Dermis blood vessel endothelial cell (primary cell): ENCODE results near the gene ACSM2A. TPM values are rescaled to one million over a fixed set of nuclear protein-coding genes. Genes with fewer than 3 reads are reported as not detected.
"Not testable (repeated sequence)": the region's sequence is repeated elsewhere in the genome, so short reads cannot be mapped to it uniquely, and the experiment has no call there.

Experiments
- DNase-seq: peaks from one replicate; pipeline ENCODE4 v3.0.0; 2010
- total RNA-seq: library from RNA; depleted of rRNA; stranded (reverse); fragments of >200 nt; gene quantifications from 2 replicates; pipeline ENCODE4 v1.2.3, GENCODE V29; 2014

The ACSM2A gene
- total RNA-seq, 1 donor from 2014 or later: under 0.01 TPM

DNA sequence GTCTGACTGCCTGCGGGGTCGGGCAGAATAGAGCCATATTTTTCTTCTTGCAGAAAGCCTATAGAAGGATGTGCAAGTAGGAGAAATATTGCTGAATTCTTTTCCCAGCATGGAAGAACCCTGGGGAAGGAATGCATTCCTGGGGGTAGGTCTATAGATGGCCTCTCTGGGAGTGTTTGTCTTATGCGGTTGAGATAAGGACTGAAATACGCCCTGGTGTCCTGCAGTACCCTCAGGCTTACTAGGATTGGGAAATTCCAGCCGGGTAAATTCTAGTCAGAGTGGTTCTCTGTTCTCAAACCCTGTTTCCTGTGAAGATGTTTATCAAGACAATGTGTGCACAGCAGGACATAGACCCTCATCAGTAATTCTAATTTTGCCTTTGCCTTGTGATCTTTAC lies 2.3 kb downstream of the ACSM2A start:
- not testable (repeated sequence) for DNase-seq

DNA sequence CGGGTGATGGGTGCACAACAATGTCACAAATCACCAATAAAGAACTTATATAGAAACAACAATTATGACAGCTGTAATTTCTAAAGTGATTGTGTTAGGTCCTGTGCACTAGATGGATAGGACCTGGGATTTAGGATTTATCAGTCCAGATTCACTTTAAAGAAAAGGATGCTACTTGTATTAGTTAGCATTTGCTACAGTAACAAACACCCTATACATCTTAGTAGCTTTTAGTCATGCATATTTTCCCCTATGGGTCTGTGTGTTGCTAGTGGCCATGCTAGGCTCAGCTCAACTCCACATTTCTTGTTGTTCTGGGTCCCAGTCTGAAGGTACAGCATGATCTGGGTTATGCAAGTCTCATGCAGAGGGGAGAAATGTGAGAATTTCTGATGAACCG lies 7.9 kb downstream of the ACSM2A start:
- not testable (repeated sequence) for DNase-seq

DNA sequence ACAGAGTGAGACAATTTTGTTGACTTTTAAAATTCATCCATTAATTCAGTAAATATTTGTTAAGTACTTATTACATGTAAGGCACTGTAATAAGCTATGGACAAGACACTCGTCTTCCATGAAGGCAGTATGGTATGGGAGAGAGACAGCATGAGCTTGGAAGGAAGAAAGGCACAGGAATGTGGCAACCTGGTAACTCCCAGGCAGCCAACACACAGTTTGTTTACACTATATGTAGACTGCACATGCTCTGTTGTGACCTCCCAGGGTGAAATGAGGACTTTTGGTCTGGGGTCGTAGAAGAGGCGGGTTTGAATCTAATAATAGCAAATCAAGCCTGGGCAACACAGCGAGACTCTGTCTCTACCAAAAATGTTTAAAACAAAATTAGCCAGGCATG lies 9.0 kb downstream of the ACSM2A start:
- not testable (repeated sequence) for DNase-seq

DNA sequence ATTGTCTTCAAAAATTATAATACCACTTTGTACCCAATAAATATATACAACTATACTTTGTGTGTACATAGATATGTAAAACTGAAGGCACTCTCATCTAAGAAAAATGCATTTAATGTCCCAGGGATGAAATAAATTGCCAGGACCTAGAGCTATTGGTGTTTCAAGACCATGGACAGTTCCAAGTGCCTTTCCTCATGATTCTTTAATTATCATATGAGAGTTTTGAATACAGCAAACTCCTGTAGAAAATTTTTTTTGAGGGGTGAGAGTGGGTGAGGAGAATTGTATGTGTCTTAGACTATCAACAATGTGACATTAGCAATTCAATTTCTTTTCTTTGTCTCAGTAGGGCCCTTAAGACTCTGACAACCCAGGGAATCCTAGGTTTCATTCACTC lies 17.6 kb downstream of the ACSM2A start:
- not testable (repeated sequence) for DNase-seq

DNA sequence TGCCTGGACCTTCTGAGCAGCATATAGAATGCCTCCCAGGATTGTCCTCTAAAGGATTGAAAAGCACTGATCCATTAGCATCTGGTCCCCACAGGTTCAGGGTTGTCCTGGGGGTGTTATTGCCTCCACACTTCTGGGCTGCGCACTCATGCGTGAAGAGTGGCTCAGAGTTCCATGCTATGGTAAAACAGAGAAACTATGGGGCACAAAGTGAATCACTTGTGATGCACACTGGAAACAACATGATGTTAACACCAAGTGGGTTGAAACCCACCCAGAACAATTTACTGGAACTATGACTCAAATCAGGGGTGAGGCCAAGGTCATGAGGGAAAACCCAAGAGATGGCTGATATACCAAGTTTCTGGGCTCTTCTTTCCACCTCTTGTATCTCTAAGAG lies 18.6 kb downstream of the ACSM2A start:
- DNase-seq: not testable (repeated sequence)

DNA sequence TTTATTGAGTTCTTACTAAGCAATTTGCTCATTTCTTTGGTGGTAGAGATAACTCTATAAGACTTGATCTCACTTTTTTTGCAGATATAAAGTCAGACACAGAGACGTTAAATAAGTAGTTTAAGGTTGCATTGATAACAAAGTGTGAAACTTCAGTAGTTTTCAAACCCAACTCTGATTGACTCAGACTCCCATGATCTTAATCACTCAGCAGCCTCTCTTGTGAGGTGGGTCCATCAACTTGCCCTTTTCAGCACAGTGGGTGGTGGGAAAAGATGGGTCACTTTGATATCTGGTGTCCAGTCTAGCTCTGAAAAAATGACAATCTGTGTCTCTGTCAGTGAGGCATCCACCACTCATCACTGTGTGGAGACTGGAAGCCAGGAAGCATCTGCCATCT lies 19.4 kb downstream of the ACSM2A start:
- not testable (repeated sequence) for DNase-seq

DNA sequence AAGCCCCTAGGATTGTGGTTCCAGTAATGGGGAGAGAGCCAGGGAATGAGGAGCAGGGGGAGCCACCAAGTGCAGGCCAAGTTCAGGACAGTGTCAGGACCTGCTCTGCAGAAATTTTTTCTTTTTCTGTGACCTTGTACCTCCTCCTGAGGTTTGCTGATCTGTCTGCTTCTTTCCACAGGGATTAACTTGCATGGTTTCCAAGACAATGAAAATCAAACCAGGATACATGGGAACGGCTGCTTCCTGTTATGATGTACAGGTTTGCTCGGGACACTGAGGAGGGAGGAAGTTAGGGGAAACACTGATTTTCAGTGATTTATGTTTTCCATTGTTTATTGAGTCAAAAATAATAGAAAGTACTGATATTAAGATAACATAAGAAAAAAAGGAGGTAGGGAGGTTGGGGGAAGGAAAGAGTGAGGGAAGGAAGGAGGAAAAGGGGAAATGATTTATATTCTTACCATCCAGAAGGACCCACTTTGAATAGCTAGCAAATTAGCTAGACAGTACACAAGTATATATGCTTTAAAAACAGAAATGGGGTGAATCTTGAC lies 25.9 kb downstream of the ACSM2A start:
- DNase-seq: peak; percentile 4

DNA sequence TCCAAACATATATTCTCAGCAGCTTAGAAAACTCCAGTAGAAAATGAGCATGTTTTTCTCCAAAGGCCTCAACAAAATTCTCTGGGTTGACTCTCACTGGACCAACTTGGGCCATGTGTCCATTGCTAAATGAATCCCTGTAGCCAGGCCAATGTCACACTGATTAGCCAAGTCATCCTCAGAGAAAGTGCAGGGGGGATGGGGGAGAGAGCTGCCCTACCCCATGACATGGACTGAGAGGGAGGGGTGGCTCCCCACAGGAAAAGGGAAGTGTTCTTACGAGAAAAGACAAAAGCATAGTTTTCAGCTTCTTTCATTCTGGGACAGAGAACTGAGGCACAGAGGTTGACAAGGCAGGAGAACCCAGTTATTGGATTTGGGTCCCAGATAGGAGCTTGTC lies 32.7 kb downstream of the ACSM2A start:
- not testable (repeated sequence) for DNase-seq

DNA sequence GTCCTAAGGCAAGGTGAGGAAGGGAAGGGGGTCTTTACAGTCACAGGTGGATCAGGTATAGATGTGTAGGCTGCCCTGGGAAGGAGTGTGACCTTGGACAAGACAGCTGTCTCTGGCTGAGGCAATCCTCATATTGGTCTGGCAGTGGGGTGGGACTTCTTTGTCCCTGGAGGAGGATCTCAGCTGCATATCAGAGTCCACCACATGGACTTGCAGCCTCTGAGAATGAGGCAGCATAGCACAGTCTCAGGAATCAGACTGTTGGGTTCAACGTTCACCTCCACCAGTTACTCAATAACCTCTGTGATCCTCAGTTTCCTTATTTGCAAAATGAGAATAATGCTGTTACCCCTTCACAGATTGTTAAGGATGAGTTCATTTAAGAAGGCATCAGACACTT lies 33.4 kb downstream of the ACSM2A start:
- no peak for DNase-seq

DNA sequence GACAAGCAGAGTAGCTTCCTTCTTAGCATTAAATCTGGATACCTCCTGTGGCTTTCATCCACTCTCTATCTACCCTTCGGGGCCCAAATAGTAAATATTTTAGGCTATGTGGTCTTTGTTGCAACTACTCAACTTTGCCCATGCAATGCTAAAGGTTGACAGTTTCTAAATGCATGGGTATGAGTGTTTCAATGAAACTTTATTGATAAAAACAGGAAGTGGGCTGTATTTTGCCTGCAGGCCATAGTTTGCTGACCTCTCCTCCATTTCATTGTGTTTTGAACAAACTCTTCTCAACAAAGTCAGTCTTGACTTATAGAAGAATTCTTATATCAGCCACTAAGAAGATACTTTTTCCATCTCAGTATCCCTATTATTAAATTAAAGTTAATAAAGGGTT lies 34.1 kb downstream of the ACSM2A start:
- no peak for DNase-seq

DNA sequence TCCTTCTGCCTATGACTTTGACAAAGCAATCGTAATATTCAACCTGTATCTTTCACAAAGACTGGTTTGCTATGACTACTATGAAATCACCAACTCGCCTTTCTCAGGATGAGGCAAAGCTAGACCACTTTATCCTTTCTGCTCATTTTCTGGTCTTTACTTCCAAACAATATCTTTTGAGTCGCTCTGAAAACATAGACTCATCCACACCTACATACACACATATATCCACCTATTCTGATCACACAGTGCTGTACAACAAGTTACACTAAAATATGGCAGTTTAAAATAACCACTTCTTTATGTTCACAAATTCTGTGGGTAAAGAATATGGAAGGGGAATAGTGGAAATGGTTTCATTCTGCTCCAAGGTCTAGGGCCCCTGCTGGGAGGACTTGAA lies 39.7 kb downstream of the ACSM2A start:
- DNase-seq: not testable (repeated sequence)

DNA sequence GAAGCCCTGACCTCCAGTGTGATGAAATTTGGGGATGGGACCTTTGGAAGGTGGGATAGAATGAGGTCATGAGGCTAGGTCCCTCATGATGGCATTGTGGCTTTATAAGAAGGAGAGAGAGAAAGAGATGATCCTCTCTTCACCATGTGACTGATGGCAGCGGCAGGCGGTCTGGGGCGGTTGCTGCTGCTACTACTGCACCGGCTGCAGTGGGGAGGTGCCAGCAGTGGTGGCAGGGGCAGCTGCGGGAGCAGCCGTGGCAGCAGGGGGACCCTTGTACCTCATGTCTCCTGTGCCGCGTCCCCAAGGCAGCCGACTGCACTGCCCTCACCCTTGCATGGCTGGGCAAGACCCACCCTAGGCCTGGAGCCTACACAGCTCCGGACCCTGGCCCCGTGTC lies 40.1 kb downstream of the ACSM2A start:
- not testable (repeated sequence) for DNase-seq

DNA sequence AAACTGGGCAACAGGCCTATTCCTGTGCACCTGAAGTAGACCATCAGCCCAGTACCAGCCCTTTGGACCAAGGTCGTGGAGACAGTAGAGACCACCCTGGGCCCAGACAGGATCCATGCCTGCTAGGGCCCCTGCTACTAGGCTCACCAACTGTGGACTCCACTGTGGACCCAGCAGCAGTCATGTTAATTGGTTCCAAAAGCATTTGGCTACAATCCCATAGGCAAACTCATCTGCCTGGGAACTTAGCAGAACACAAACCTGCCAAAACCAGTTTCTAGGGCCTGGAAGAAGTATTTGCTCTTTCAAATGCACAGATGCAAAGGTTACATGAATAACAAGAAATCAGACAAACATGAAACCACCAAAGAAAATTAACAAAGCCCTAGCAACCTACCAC lies 53.1 kb downstream of the ACSM2A start:
- DNase-seq: no peak

DNA sequence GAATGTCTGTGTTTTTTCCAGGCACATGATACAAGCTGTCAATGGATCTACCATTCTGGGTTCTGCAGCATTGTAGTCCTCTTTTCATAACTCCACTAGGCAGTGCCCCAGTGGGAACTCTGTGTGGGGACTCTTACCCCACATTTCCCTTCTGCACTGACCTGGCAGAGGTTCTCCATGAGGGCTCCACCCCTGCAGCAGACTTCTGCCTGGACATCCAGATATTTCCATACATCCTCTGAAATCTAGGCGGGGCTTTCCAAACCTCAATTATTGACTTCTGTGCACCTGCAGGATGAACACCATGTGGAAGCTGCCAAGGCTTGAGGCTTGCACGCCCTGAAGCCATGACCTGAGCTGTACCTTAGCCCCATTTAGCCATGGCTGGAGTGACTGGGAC lies 56.0 kb downstream of the ACSM2A start:
- no peak for DNase-seq

DNA sequence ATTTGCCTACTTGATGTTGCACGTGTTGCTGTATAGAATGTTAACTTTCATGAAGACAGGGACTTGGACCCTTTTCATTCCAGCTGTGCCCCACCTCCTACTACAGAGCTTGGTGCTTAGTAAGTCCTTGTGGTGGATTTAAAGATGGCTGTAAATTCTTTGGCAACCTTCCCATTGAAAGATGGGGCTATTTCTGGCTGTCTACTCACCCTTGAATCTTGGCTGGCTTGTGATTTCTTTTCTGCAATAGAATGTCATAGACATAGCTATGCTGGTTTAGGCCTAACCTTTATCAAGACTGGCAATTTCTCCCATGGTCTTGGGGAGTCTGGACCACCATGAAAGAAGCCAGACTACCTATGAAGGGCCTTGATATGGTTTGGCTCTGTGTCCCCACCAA lies 59.0 kb downstream of the ACSM2A start:
- no peak for DNase-seq

DNA sequence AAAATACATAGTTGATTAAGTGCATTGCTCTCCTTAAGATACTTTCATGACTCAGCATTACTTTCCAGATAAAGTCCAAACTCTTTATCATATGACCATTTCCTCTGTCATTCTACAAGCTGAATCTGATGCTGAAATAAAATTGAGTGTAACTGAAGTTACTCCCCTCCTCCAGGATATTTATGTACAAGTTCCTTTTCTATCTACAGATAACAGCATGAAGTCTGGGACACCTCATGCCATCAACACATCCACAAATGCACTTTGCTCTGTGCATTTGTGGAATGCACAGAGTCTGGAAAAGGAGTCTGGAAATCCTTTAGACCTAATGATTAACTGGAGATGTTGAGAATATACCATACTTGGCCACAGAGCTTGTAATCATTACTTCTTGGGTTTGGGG lies 64.4 kb downstream of the ACSM2A start:
- no peak for DNase-seq

DNA sequence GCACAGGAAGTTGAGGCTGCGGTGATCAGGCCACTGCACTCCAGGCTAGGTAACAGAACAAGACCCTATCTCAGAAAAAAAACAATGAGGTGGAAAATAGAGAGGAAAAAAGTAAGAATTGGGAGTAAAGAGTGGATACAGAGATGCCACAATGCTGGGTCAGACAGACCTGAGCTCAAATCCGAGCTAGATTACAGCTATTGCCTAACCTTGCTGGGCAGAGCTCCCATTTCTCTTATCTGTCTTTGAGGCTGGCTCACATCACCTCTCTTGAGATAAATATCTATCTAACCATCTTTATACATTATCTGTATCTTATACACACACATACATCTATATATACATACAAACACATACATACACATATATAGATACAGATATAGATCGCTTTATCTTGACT lies 65.8 kb downstream of the ACSM2A start:
- no peak for DNase-seq

DNA sequence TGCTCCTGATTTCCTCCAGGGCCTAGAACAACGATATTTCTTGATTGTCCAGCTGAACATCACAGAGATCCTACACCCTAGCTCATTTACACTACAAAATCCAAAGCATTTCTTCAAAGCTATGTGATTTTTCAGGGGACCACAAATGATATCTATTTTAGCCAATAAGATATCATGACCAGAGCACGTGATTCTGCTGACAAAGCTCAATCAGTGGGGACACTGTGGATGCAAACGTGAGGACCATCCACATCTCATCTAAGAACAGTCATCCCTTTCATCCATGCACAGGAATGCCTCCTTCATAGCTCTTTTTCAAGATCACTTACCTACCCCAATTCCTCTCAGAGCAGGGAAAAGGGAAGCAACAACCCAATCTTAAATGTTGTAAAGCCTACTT lies 67.9 kb downstream of the ACSM2A start:
- DNase-seq: no peak

DNA sequence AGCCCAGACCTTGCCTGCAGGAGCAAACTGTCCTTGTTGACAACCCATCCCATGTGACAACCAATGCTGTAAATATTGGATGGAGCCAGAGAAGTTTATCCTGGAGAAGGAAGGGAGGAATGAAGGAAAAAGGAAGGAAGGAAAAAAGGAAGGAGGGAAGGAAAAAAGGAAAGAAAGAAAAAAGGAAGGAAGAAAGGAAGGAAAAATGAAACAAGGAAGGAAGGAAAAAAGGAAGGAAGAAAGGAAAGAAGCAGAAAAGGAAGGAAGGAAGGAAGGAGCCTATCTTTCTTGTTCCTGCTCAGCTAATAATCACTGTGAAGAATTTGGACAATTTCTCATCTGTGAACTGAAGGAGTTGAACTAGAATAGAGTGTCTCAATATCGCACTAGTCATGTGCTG lies 68.8 kb downstream of the ACSM2A start:
- no peak for DNase-seq

DNA sequence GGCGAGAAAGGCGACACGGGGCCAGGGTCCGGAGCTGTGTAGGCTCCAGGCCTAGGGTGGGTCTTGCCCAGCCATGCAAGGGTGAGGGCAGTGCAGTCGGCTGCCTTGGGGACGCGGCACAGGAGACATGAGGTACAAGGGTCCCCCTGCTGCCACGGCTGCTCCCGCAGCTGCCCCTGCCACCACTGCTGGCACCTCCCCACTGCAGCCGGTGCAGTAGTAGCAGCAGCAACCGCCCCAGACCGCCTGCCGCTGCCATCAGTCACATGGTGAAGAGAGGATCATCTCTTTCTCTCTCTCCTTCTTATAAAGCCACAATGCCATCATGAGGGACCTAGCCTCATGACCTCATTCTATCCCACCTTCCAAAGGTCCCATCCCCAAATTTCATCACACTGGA lies 80.5 kb downstream of the ACSM2A start:
- not testable (repeated sequence) for DNase-seq

DNA sequence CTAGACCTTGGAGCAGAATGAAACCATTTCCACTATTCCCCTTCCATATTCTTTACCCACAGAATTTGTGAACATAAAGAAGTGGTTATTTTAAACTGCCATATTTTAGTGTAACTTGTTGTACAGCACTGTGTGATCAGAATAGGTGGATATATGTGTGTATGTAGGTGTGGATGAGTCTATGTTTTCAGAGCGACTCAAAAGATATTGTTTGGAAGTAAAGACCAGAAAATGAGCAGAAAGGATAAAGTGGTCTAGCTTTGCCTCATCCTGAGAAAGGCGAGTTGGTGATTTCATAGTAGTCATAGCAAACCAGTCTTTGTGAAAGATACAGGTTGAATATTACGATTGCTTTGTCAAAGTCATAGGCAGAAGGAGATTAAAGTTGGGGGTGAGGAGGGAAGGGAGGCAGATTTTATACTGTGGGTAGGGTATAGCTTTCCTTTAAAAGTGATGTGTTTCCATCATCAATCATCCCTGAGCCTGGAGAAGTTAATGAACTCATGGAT lies 81.0 kb downstream of the ACSM2A start:
- not testable (repeated sequence) for DNase-seq

DNA sequence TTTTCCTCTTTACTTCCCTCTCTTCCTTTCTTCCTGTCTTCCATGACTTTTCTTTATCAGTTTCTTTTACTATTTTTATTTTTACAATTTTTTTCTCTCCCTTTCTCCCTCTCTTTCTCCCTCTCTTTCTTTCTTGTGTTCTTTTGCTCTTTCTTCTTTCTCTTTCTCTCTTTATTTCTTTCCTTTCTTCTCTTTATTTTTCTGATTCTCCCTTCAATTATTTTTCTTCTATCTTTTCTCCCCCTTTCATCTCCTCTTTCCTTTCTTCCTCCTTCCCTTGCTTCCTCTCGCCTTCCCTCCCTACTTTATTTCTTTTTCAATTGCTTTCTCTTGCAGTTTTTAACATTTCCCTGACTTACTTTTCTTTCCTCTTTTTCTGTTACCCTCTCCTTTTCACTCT lies 85.3 kb downstream of the ACSM2A start:
- not testable (repeated sequence) for DNase-seq
